ENCODE results near the gene TRIM46. TPM values are rescaled to one million over a fixed set of nuclear protein-coding genes. Genes with fewer than 3 reads are reported as not detected.

TRIM46 gene
- total and polyA plus RNA-seq, 2 of the 13 experiments (the other 11 are each of a cell fraction or from before 2014, with no cell fraction given): 0.04 to 0.09 TPM

DNA sequence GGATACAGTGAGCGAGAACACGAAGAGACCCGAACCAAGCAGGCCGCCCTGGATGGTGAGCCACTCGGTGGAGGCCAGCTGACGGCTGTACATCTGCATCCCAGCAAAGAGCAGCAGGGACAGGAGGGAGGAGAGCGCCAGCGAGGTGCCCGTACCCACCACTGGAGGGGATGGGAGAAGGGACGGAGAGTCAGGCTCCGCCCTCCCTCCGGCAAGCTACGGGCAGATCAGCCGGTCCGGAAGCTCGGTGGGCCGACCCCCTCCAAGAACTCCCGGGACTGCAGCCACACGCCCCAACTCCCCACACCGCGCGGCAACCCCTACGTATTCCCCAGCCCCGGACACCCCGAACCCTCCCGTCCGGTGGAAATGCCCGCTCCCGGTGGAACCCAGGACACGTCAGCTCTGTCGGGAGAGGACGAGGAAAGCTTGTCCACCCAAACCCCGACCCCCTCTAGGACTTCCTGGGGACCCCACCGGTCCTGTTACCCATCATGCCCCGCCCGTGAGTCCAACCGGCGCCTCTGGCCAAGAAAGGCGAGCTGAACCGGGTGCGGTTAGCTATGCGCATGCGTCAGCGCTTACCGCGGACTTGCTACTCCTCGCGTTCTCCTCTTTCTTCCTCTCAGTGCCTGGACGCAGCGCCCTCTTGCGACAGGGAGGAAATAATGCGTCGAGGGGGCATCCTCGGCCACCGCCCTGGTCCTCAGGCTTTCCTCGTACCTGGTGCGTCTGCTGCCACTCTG lies 744 bp upstream of the TRIM46 start, which contains the start of gene KRTCAP2 (continued):
- TF ChIP-seq AFF4 (CRISPR knock-in tag; IDR thresholded peaks at IDR 0.05): no peak
- TF ChIP-seq ZNF235 (CRISPR knock-in tag; IDR thresholded peaks at IDR 0.05; ENCODE audit: borderline replicate concordance): peak; percentile 57; the same call in 1 of the 2 replicates
- no peak for TF ChIP-seq ZSCAN22 (CRISPR knock-in tag; IDR thresholded peaks at IDR 0.05)
- no peak for TF ChIP-seq LBX2 (CRISPR knock-in tag; IDR thresholded peaks at IDR 0.05; ENCODE audit: borderline replicate concordance)
- 0 out of 2 replicates have a peak, but pooled peaks have one; percentile 13 for TF ChIP-seq BRD4 (CRISPR knock-in tag; IDR thresholded peaks at IDR 0.05)
- no peak for TF ChIP-seq ZNF24 (IDR thresholded peaks at IDR 0.05)
- TF ChIP-seq, protein P1, sequence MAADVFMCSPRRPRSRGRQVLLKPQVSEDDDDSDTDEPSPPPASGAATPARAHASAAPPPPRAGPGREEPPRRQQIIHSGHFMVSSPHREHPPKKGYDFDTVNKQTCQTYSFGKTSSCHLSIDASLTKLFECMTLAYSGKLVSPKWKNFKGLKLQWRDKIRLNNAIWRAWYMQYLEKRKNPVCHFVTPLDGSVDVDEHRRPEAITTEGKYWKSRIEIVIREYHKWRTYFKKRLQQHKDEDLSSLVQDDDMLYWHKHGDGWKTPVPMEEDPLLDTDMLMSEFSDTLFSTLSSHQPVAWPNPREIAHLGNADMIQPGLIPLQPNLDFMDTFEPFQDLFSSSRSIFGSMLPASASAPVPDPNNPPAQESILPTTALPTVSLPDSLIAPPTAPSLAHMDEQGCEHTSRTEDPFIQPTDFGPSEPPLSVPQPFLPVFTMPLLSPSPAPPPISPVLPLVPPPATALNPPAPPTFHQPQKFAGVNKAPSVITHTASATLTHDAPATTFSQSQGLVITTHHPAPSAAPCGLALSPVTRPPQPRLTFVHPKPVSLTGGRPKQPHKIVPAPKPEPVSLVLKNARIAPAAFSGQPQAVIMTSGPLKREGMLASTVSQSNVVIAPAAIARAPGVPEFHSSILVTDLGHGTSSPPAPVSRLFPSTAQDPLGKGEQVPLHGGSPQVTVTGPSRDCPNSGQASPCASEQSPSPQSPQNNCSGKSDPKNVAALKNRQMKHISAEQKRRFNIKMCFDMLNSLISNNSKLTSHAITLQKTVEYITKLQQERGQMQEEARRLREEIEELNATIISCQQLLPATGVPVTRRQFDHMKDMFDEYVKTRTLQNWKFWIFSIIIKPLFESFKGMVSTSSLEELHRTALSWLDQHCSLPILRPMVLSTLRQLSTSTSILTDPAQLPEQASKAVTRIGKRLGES (CRISPR knock-in tag; IDR thresholded peaks at IDR 0.05; ENCODE audit: borderline replicate concordance): no peak
- no peak; the same call in 1 of the 2 replicates for TF ChIP-seq CSRNP1 (CRISPR knock-in tag; IDR thresholded peaks at IDR 0.05)
- peak; percentile 85 for TF ChIP-seq CBX1 (IDR thresholded peaks at IDR 0.05; ENCODE audit: low read depth)
- 0 out of 2 replicates have a peak, but pooled peaks have one; percentile 38 for TF ChIP-seq ZFP37 (CRISPR knock-in tag; IDR thresholded peaks at IDR 0.05; ENCODE audit: borderline replicate concordance)
- 0 out of 2 replicates have a peak, but pooled peaks have one; percentile 41 for TF ChIP-seq NFKBIZ (CRISPR knock-in tag; IDR thresholded peaks at IDR 0.05)
- no peak for TF ChIP-seq GZF1 (CRISPR knock-in tag; IDR thresholded peaks at IDR 0.05)
- TF ChIP-seq ZNF280B (CRISPR knock-in tag; IDR thresholded peaks at IDR 0.05; ENCODE audit: borderline replicate concordance): no peak
- TF ChIP-seq PHB2 (IDR thresholded peaks at IDR 0.05; ENCODE audit: partially characterized antibody): no peak
- TF ChIP-seq ZBTB20 (CRISPR knock-in tag; IDR thresholded peaks at IDR 0.05; ENCODE audit: borderline replicate concordance, low read depth): no peak
- TF ChIP-seq, protein P2, sequence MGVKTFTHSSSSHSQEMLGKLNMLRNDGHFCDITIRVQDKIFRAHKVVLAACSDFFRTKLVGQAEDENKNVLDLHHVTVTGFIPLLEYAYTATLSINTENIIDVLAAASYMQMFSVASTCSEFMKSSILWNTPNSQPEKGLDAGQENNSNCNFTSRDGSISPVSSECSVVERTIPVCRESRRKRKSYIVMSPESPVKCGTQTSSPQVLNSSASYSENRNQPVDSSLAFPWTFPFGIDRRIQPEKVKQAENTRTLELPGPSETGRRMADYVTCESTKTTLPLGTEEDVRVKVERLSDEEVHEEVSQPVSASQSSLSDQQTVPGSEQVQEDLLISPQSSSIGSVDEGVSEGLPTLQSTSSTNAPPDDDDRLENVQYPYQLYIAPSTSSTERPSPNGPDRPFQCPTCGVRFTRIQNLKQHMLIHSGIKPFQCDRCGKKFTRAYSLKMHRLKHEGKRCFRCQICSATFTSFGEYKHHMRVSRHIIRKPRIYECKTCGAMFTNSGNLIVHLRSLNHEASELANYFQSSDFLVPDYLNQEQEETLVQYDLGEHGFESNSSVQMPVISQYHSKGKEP (CRISPR knock-in tag; IDR thresholded peaks at IDR 0.05): no peak
